Stimulated activated CD8-positive, alpha-beta memory T cell treated with anti-CD3 and anti-CD28 coated beads, Interleukin-7, amount 100 ng/mL, for 24 hours (primary cell): ENCODE data around the gene GBP3.
"Not testable (repeated sequence)": the region's sequence is repeated elsewhere in the genome, so short reads cannot be mapped to it uniquely, and the experiment has no call there.

ENCODE experiments used
- DNase-seq: peaks from one replicate; pipeline ENCODE4 v3.0.0-alpha.2; 2020; ENCODE audit warnings: low read depth

The GBP3 gene

GRCh38 chr1:89022167-89022959 lies at the start of gene GBP3:
Gene GBP3, minus strand, starts transcription at chr1:89022866. Its CDS starts 2,145 bp downstream, at chr1:89020721.
- no peak for DNase-seq

GRCh38 chr1:89070509-89070908 lies 47.8 kb upstream of the GBP3 start:
- no peak for DNase-seq

DNA sequence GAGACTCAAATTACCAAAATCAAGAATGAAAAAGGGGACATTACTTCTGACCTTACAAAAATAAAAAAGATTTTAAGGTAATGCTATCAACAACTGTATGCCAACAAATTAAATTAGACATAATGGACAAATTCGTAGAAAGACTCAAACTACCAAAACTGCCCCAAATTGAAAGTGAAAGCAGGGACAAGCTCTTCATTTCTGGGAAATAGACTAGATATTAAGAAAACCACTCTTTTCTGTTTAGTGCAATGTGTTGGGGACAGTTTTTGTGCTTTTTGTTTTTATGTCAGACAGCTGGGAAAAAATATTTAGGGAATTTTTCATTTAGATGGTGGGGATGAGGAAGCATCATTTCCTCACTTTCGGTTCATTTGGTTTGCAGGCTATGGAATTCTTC lies 47.3 kb upstream of the GBP3 start:
- DNase-seq = no peak

DNA sequence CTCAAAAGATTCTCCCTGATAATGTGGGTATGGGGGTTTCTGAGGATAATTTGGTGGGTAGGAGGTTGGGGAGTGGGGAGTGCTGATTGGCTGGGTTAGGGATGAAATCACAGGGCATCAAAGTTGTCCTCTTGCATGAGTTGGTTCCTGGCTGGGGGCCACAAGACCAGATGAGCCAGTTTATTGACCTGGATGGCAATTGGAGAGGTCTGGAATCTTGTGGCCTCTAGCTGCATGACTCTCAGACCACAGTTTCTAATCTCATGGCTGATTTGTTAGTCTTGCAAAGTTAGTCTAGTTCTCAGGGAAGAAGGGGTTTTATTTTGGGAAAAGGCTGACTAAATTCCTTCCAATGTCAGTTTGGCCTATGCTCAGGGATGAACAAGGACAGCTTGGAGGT lies 45.6 kb upstream of the GBP3 start:
- no peak for DNase-seq

DNA sequence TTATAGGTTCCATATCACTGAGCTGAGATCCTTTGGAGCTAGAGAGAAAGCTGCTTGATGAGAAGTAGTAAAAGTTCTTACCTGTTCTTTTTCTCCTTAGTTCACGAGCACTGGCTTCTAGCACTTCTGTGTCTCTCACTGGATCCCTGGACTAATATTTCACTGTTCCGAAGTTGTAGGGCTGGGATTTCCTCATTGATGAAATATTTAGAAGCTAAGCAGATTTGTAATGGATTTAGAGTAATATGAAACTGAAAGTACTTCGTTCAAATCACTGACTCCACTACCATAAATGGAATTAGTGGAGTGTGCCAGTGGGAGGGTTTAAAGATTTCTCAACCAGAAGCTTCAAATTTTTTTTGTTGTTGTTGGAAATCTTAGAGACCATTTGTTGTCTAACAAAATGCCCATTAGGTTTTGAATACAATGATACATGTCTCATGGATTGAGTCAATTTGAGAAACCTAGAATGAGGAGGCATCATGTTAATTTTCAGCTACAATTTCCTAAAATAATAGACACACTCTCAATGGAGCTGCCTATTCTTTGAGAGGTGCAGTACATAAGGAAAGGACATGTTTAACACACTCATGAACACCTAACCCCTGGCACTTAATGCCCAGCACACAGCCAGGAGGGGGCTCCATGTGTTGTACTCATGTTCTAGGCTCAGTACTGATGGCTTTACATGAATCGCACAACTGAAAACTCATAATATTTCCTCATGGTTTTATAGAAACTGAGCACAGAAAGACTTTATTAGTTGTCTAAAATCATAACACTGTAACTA lies 42.6 kb upstream of the GBP3 start, which contains the start of gene GBP1:
Gene GBP1 (minus strand): TSS at position 130 of the 790 bp plus-strand sequence. CDS start 1,974 bp downstream, outside the sequence.
- no peak for DNase-seq

DNA sequence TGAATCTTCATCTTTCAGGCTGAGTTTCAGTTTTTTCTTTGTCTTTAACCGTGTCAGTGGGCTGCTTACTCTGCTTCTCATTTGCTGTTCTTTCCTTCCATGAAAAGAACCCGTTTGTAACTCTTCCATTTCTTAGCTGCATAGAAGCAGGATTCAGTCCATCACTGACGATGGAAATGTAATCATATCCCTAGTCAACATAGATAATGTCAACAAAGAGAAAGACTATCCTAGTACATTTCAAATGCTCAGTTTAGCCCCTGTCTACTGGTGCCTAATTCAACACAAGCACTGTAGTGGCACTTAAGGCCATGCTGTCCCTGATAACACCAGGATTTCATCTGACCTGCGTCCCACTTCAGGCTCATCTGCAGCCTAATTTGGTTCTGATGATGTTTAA lies 42.0 kb upstream of the GBP3 start:
- no peak for DNase-seq

DNA sequence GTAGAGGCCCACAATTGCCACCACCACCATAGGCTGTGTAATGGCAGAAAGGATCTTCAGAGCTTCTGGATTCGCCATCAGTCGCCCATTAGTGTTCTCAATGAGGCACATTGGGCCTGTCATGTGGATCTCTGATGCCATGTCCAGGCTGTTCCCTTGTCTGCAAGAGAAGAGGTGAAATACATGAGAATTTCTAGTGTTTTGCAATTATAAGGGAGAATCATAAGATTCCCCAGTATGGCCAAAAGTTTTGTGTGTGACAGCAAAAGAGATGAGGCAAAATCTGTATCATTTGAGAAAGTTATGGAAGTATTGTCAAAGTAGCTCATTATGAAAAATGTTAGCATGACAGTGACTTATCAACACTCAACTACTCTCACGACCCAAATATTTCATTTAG lies 40.4 kb upstream of the GBP3 start:
- no peak for DNase-seq

DNA sequence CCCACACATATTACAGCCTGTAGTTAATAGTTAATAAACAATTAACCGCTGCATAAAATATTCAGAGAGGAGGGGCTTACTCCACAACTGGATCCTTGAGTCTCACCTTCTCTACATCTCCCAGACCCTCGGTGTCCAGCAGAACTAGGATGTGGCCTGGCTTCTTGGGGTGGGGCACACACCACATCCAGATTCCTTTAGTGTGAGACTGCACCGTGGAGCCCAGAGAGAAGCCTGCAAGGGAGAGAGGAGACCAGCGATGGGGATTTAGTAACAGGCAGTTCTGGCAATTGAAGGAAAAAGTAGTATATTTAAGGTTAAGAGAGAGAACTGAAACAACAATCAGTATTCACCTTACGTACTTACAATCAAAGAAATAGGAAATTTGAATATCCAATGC lies 37.4 kb upstream of the GBP3 start:
- DNase-seq = no peak

DNA sequence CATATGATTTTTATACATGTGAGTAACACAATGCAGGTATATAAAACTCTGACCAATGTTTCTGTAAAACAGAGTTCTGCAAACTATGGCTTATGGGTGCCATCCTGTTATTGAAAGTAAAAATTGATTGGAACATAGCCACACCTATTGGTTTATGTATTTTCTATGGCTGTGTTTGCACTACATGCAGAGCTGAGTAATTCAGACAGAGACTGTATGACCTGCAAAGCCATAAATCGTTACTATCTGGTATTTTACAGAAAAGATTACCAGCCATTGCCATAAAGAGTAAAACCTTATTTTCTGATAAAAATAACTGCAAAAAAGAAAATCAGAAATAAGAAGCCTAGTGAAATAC lies 29.3 kb upstream of the GBP3 start:
- no peak for DNase-seq

DNA sequence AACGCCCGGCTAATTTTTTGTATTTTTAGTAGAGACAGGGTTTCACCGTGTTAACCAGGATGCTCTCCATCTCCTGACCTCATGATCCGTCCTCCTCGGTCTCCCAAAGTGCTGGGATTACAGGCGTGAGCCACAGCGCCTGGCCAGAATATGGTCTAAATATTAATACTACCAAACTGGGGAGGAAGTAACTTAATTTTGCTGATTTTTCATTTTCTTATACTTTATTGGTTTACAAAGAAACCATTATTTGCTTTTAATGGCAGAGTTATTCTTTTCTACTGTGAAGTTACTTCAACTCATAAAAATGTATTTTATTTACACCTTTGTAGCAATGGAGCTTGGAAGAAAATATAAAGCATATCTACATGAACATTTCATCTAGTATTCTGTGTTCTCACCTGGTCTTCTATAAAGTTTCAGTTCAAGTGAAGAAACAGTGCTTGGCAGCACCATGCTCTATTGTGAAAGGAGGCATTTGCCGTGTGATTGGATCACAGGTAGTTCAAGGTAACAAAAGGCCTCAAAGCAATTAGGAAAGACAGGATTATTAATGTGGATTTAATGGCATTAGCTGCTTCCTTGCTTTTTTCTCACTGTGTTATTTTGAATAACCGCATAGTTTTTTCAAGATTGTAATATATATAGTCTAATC lies 28.8 kb upstream of the GBP3 start:
- DNase-seq = no peak

DNA sequence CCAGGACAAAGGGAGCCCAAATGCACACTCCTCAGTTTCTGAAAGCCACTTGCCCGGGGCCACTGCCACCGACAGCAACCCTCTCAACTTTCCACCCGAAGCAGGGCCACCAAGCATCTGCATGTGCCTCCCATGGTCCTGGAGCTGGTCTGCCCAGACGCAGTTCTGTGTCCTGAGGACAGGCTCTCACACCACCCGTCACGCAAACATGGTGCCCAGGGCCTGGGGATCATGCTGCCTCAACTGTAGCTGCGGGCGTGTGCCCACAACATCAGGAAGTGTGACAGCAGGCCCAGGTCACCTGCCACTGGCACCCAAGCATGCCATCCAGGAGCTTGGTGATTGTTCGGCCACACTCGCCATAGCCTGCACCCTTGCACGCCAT lies 28.0 kb upstream of the GBP3 start:
- no peak for DNase-seq

GRCh38 chr1:89049901-89050648 lies 27.4 kb upstream of the GBP3 start:
- not testable (repeated sequence) for DNase-seq

DNA sequence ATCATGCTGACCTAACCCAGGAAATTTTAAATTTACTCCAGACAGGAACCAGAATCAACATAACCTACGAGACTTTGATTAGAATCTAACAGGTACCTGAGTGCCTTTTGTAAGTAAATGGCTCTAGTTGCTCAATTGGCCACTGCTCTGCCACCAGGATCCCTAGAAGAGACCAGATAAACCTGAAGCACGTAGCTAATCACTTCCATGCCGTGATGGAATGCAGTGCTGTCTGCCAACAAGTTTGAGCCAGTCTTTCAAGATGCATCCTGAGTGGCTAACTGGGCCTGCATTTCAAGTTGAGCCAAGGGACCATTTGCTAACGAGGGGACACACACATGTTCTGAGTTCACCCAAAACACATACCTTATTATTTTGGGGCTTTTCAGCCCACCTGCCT lies 26.5 kb upstream of the GBP3 start:
- not testable (repeated sequence) for DNase-seq

DNA sequence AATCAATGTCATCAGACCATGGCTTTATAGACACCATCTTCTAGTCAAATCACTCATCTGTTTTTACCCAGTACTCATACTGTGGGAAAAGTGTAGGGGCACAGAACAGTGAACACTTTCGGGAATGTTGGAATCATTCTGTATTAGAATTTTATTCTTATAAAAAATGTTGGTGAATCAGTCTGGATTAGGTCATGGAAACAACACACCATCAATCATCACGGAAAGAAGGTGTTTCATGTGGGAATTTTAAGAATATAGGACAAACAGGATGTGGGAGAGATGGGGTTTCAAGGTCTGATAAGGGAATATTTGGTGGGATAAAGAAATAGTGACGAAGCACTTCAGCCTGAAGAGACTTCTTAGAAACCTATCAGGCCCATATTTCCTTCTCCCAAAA lies 25.1 kb upstream of the GBP3 start:
- DNase-seq = no peak

- DNase-seq = not testable (repeated sequence)
Measured at GRCh38 chr1:89046318-89047183, 23.9 kb upstream of the GBP3 start.

- no peak for DNase-seq
Measured at GRCh38 chr1:89044970-89045721, 22.5 kb upstream of the GBP3 start.

- no peak for DNase-seq
Measured at GRCh38 chr1:89043940-89044339, 21.3 kb upstream of the GBP3 start.

DNA sequence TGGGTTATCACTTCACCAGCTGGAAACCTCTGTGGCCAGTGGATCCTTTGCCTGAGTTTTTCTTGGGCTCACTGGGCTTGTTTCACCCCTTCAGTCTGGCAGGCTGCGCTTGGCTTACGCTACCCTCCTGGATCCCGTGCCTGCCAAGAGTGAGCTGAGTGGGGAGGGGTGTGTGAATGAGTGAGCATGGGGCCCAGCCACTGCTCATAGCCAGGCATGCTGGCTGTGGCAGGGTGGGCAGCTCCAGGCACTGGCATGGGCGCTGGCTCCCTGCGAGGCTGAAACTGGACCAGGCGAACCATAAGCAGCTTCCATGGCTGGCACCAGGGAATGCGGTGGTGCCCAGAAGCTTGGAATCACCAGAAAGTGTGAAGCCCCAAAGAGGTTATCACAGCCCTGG lies 19.8 kb upstream of the GBP3 start:
- DNase-seq = no peak

GRCh38 chr1:89041721-89042120 lies 19.1 kb upstream of the GBP3 start:
- no peak for DNase-seq

- DNase-seq = no peak
Measured at GRCh38 chr1:89041119-89041641, 18.5 kb upstream of the GBP3 start.
